Glutamatergic neuron (in vitro differentiated cells): ENCODE data around the gene ELMO1. TPM values are rescaled to one million over a fixed set of nuclear protein-coding genes. Genes with fewer than 3 reads are reported as not detected.

Experiments used
- DNase-seq: peaks from one replicate; pipeline ENCODE4 v3.0.0; 2022
- H3K27ac Mint-ChIP-seq: one replicate; pipeline ENCODE4 v1.8.0; 2020; ENCODE audit warnings: mild to moderate bottlenecking, mixed read lengths, inconsistent platforms; ENCODE audit not compliant: unreplicated experiment
- H3K27me3 Mint-ChIP-seq: one replicate; pipeline ENCODE4 v1.8.0; 2020; ENCODE audit warnings: mild to moderate bottlenecking, moderate library complexity, mixed read lengths, inconsistent platforms; ENCODE audit not compliant: unreplicated experiment
- H3K36me3 Mint-ChIP-seq: one replicate; pipeline ENCODE4 v1.8.0; 2020; ENCODE audit warnings: mild to moderate bottlenecking, mixed read lengths, inconsistent platforms; ENCODE audit not compliant: unreplicated experiment
- H3K4me1 Mint-ChIP-seq: one replicate; pipeline ENCODE4 v1.8.0; 2020; ENCODE audit warnings: mild to moderate bottlenecking, low read depth, mixed read lengths, inconsistent platforms; ENCODE audit not compliant: unreplicated experiment
- H3K4me3 Mint-ChIP-seq: one replicate; pipeline ENCODE4 v1.8.0; 2020; ENCODE audit warnings: mild to moderate bottlenecking, mixed read lengths, inconsistent platforms; ENCODE audit not compliant: unreplicated experiment
- H3K9me3 Mint-ChIP-seq: one replicate; pipeline ENCODE4 v1.8.0; 2020; ENCODE audit warnings: mild to moderate bottlenecking, moderate library complexity, mixed read lengths, inconsistent platforms; ENCODE audit not compliant: unreplicated experiment
- CTCF ChIP-seq: fragments of 200-600 bp; sonication (generic); IDR thresholded peaks from one replicate; pipeline ENCODE4 v1.5.0; 2021; ENCODE audit not compliant: partially characterized antibody, unreplicated experiment
- total RNA-seq: library from RNA; stranded (reverse); fragmentation: NEBNext Ultra II Directional; extraction: Animal tissue kit (Norgen Biotek cat#: 25700); gene quantifications from one replicate; pipeline ENCODE4 v1.2.1, GENCODE V29; 2021; ENCODE audit not compliant: unreplicated experiment

ELMO1 gene
- total RNA-seq, 1 donor from 2014 or later: 5.5 TPM

DNA sequence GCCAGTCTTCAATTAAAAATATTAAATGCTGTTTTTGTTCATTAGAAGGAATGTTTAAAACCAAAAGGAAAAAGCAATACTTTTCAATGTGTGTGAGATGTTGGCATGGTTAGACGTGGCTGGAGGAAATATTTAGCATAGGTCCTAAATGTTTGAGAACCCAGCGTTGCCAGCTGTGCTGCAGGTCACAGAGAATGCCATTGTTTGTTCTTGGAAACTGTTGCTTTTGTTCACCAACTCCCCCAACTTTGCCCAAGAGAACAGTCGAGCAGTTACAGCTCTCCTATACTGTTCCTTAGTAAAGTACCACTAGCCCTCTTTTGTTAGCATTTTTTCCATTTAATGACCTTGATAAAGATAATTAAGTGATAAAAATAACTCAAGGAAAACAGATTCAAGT, 44.5 kb upstream of the ELMO1 start:
- DNase-seq: no peak
- Mint-ChIP-seq H3K4me3 (no peak overlapping the region), H3K4me1 (no peaks in the 10 kb centered on the region), H3K27ac (no peak overlapping the region), H3K9me3 (no peaks in the 10 kb centered on the region), H3K36me3 (no peaks in the 10 kb centered on the region), H3K27me3 (no peaks in the 10 kb centered on the region)
- no peak for TF ChIP-seq CTCF

DNA sequence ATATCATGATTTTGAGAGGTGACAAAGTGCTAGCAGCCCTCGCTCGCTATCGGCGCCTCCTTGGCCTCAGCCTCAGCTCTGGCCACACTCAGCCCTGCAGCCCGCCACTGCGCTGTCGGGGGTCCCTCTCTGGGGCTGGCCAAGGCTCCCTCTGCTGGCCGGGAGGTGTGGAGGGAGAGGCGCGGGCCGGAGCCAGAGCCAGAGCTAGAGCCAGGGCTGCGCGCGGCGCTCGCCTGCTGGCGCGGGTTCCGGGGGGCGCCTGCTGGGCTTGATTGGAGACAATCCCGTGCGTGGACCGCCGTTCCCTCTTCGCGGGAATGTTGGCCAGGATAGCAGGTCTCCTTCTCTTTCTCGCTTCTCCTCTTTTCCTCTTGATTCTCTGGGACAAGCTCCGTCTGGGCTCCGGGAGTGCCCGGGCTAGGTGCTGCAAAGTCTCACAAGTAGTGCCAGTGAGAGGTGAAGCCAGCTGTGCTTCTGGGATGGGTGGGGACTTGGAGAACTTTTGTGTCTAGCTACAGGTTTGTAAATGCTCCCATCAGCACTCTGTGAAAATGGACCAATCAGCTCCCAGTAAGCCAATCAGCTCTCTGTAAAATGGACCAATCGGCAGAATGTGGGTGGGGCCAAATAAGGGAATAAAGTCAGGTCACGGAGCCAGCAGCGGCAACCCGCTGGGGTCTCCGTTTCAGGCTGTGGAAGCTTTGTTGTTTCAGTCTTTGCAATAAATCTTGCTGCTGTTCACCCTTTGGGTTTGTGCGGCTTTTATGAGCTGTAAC, 43.4 kb upstream of the ELMO1 start:
- peaks cover 3% of the 10 kb centered on the region for H3K36me3 Mint-ChIP-seq
- no peaks in the 10 kb centered on the region for H3K9me3 Mint-ChIP-seq
- no peaks in the 10 kb centered on the region for H3K27me3 Mint-ChIP-seq
- TF ChIP-seq CTCF: peak; percentile 70
- peak; percentile 82 for DNase-seq
- H3K27ac Mint-ChIP-seq: no peak overlapping the region
- H3K4me3 Mint-ChIP-seq: no peak overlapping the region
- H3K4me1 Mint-ChIP-seq: no peaks in the 10 kb centered on the region

DNA sequence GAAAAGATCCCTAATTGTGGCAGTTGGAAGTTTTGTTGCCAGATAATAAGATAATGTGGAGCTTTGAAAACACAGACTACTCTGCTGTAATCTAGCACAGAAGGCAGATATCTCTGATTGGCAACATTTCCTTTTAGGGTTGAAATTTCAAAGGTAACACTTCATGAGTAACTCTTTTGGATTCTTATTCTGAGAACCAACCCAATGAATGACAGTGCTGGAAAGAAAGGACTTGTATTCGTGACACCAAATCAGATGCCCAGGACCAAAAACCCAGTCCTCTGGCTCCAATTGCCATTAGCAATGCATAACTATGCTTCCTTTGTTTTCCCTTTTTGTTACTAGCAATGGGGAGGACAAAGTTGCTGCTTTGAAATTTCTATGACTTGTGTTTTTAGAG, 41.0 kb upstream of the ELMO1 start:
- H3K4me1 Mint-ChIP-seq: no peaks in the 10 kb centered on the region
- H3K36me3 Mint-ChIP-seq: peaks cover 4% of the 10 kb centered on the region
- H3K9me3 Mint-ChIP-seq: peaks cover 3% of the 10 kb centered on the region
- no peak for DNase-seq
- no peak overlapping the region for H3K27ac Mint-ChIP-seq
- H3K4me3 Mint-ChIP-seq: no peak overlapping the region
- no peak for TF ChIP-seq CTCF
- H3K27me3 Mint-ChIP-seq: peaks cover 2% of the 10 kb centered on the region

DNA sequence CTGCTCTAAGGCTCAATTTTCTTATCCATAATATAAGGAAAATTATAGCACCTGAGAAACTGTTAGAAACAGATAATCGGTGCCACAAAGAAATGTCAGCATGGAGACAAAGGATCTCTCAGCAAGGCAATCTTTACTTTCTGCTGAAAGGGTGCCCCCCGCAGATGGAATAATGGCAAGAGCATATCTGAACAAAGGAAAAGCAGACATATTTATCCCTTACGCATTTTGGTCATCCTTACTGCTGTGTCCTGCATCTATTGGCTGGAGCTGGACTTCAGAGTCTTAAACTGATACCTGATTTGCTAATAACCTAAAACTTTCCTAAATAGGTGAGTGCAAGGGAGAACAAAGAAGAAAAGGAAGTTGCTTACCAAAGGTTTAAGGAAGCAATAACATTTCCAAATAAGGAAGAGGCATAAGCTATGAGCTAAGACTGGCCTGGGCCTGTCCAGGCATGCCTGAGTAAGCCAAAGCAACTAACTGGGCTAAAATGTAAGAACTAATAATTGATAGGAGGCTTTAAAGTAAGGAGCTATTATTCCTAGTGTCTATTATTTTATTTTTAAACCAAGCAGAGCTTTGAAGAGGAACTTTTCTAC, 39.6 kb upstream of the ELMO1 start:
- peaks cover 4% of the 10 kb centered on the region for H3K36me3 Mint-ChIP-seq

More for the DNA sequence above, 39.6 kb upstream of the ELMO1 start:
- Mint-ChIP-seq H3K4me3 (no peak overlapping the region), H3K9me3 (peaks cover 3% of the 10 kb centered on the region), H3K27me3 (peaks cover 2% of the 10 kb centered on the region), H3K4me1 (no peaks in the 10 kb centered on the region), H3K27ac (no peak overlapping the region)
- DNase-seq: no peak
- no peak for TF ChIP-seq CTCF
